Activated CD8-positive, alpha-beta memory T cell treated with anti-CD3 and anti-CD28 coated beads for 48 hours (primary cell): ENCODE data around the gene PNMA3.
"Not testable (repeated sequence)": the region's sequence is repeated elsewhere in the genome, so short reads cannot be mapped to it uniquely, and the experiment has no call there.

Source experiments
- DNase-seq, 3 experiments: peaks; one replicate each; pipeline ENCODE4 v3.0.0-alpha.2; 2020; ENCODE audit warnings: low read depth in 2 of 3, low spot score in 2 of 3

PNMA3 gene

DNA sequence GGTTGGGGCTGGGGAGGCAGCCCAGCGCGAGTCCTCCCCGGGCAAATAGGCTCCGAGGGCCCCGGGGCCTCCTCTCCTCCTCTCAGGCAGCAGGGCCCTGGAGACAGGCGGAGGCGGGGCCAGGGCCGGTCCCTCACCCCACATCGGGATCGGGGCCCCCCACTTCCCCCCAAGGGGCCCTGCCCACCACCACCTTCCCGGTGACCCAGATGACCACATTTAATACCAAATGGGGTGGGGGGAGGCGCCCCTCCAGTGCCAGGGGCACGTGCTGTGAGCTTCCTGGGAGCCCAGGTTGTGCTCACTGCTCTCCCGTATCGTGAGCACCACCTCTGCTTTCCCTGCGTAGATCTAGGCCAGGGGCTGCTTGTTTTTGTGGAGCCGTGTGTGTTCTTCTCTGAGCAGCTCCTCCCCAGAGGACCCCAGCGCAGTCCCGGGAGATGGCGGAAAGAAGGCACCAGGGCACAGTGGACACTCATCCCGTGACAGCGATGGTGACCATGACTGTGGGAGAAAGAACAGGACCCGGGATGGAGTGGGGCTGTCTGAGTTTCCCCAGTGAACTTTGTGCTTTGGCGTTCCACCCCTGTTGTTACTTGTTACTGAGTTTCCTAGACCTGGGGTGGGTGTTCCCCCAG lies 18.1 kb downstream of the PNMA3 start:
- no peak for DNase-seq

DNA sequence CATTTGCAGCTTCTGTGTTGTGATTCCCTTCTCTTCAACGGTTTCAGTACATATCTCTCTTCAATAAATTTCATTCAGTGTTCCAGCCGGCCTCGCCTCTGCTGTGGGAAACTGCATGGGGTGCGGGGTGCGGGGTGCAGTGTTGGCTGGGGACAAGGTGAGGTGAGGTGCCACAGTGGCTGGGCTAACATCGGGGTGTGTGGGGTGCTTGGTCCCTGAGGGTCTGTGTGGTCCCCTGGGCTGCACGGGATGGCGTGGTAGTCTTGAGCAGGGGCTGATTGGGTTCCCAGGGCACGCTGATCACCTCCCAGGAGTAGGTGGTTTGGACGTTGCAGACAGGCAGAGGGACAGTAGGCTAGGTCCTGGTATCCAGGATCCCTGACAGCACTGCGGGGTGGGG lies 18.7 kb downstream of the PNMA3 start:
- no peak for DNase-seq

DNA sequence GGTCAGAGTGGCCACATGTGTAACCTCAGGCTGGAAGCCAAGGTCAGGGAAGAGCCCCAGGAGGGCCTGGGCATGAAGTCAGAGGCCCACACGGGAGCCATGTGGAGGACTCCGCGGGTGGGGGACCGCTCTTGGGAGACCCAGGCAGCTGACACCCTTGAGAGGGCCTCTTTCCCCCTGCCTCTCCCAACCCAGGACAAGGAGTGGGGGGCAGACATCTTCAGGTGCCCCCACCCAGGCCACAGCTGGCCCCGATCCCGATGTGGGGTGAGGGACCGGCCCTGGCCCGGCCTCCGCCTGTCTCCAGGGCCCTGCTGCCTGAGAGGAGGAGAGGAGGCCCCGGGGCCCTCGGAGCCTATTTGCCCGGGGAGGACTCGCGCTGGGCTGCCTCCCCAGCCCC lies 19.1 kb downstream of the PNMA3 start:
- no peak for DNase-seq

GRCh38 chrX:153077437-153078135 lies 21.3 kb downstream of the PNMA3 start:
- DNase-seq: not testable (repeated sequence)

DNA sequence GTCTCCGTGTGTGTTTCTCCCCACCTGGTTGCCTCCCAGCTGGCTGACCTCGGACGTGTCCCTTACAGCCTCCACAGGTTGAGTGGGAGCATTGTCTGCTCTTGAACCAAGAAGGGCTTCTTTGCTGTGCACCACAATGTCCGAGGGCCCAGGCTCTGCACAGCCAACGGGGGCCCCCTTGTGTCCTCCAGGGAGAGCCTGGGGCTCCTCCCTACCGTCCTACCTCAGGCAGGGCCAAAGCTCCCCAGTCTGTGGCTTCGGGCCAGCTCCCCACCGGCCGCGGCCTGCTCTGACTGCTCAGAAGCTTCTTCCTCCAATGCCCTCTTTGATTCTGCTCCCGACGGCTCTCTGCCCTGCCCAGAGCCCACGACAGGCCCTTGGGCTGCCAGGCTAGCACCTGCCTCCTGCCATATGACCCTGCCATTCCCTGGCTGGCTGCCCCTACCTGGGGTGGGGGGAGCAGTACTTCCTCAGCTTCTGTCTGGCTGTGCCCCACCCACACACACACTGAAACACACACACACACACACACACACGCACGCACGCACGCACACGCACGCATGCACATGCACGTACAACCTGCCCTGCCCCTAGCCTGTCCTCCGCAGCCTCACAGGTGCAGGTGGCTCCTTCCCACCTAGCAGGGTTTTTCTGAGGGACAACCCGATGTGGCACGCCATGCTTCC lies 27.1 kb downstream of the PNMA3 start:
- DNase-seq: not testable (repeated sequence)

- DNase-seq: no peak
Observed at GRCh38 chrX:153102418-153102817, 46.1 kb downstream of the PNMA3 start.

- not testable (repeated sequence) for DNase-seq
Observed at GRCh38 chrX:153104959-153105358, 48.7 kb downstream of the PNMA3 start.

DNA sequence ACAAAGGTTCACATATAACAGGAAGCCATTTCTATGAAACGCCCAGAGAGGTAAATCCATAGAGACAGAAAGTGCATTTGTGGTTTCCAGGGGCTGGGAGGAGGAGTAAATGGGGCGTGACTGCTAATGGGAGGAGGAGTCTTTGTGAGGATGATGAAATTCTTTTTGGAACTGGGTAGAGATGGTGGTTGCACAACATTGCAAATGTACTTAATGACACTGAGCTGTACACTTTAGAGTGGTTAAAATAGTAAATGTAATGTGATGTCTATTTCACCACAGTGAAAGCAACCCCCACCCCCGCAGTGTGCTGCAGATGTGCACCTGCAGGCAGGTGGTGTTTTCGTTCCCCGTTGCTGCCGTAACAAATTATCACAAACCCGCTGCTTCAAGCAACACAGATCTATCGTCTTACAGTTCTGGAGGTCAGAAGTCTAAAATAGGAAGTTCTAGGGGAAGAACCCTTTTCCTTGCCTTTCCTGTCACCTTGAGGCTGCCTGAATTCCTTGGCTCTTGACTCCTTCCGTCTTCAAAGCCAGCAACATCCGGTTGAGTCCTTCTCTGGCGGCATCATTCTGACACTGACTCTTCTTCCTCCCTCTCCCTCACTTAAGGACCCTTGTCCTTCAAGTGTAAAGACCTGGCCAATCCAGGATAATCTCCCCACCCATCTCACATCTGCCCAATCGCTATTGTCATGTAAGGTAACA lies 50.0 kb downstream of the PNMA3 start:
- not testable (repeated sequence) for DNase-seq
